Parathyroid adenoma (tissue), 2 donors: ENCODE data around the gene GLDC.

Source experiments
- H2AFZ ChIP-seq: fragments of 300-600 bp; sonication (generic); one replicate; pipeline ENCODE4 v1.7.0; 2017; ENCODE audit warnings: antibody characterized with exemption, mild to moderate bottlenecking
- H3K27ac ChIP-seq: fragments of 300-600 bp; sonication (generic); one replicate; pipeline ENCODE4 v1.7.0; 2017
- H3K27me3 ChIP-seq: fragments of 300-600 bp; sonication (generic); one replicate; pipeline ENCODE4 v1.7.0; 2017; ENCODE audit warnings: low read length; ENCODE audit not compliant: control insufficient read depth, insufficient read depth
- H3K36me3 ChIP-seq: fragments of 300-600 bp; sonication (generic); one replicate; pipeline ENCODE4 v1.7.0; 2017; ENCODE audit warnings: low read length; ENCODE audit not compliant: control insufficient read depth, insufficient read depth
- H3K4me1 ChIP-seq: fragments of 300-600 bp; sonication (generic); one replicate; pipeline ENCODE4 v1.7.0; 2017; ENCODE audit warnings: control low read depth
- H3K4me2 ChIP-seq: fragments of 300-600 bp; sonication (generic); one replicate; pipeline ENCODE4 v1.7.0; 2017; ENCODE audit warnings: low read length
- H3K4me3 ChIP-seq: fragments of 300-600 bp; sonication (generic); one replicate; pipeline ENCODE4 v1.7.0; 2017; ENCODE audit warnings: low read depth, low read length
- H3K79me2 ChIP-seq: fragments of 300-600 bp; sonication (generic); one replicate; pipeline ENCODE4 v1.7.0; 2017; ENCODE audit warnings: control low read depth
- H3K9ac ChIP-seq: fragments of 300-600 bp; sonication (generic); one replicate; pipeline ENCODE4 v1.7.0; 2017; ENCODE audit warnings: mild to moderate bottlenecking
- H3K9me3 ChIP-seq: fragments of 300-600 bp; sonication (generic); one replicate; pipeline ENCODE4 v1.7.0; 2017; ENCODE audit warnings: low read length; ENCODE audit not compliant: control insufficient read depth
- TF ChIP-seq, protein P1 (sequence below): fragments of 300-600 bp; sonication (generic); IDR thresholded peaks from one replicate; pipeline ENCODE4 v1.7.0; 2017; ENCODE audit warnings: antibody characterized with exemption, mild to moderate bottlenecking
- donor health status: primary hyperparathyroidism.

GLDC gene

DNA sequence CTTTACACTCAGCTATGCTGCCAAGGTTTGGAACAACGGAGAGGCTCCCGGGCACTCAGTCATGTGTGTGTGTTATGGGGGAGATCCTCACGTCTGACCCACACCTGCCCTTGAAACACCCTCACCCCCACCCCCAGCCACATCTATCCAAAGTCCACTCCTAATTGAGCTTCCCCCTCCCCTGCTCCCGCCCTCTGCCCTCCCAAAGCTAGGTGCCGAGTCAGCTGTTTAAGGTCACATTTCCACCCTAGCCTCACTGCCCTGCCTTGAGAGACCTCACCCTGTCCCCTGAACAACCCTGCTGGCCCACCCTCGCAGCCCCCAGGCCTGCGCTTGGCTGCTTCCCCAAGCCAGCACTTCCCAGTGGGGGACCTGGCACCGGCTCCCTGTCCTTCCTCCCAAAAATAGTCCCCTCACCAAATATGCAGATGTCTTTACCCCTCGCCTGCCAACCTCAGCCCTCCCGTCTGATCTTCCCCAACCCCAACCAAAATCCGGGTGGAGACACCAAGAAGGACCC, 36.0 kb downstream of the GLDC start:
- TF ChIP-seq, protein P1, sequence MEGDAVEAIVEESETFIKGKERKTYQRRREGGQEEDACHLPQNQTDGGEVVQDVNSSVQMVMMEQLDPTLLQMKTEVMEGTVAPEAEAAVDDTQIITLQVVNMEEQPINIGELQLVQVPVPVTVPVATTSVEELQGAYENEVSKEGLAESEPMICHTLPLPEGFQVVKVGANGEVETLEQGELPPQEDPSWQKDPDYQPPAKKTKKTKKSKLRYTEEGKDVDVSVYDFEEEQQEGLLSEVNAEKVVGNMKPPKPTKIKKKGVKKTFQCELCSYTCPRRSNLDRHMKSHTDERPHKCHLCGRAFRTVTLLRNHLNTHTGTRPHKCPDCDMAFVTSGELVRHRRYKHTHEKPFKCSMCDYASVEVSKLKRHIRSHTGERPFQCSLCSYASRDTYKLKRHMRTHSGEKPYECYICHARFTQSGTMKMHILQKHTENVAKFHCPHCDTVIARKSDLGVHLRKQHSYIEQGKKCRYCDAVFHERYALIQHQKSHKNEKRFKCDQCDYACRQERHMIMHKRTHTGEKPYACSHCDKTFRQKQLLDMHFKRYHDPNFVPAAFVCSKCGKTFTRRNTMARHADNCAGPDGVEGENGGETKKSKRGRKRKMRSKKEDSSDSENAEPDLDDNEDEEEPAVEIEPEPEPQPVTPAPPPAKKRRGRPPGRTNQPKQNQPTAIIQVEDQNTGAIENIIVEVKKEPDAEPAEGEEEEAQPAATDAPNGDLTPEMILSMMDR = no peak
- Histone ChIP-seq H3K79me2 (no peaks in the 10 kb centered on the region), H3K9me3 (no peaks in the 10 kb centered on the region), H2AFZ (no peak overlapping the region), H3K27me3 (no peaks in the 10 kb centered on the region), H3K9ac (no peak overlapping the region), H3K4me2 (no peak overlapping the region), H3K27ac (no peak overlapping the region), H3K4me3 (no peak overlapping the region), H3K36me3 (no peaks in the 10 kb centered on the region), H3K4me1 (no peaks in the 10 kb centered on the region)

DNA sequence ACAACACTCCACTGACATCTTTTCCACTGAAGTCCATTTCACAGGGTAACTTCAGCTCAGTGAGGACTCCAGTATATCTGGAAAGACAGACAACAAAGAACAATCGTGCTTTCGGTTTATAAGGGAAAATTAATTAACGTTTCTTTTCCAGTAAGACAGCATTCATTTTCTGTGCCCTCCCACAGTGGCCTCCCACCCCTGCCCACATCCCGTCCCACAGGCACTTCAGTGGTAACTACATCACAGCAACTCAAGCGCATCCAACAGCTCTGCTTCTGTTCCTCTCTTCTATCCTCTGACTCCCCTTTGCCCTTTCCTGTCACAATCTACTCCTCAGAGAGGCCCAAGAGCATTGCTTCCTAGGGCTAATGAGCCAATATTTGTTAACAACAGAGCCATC, 40.3 kb downstream of the GLDC start:
- Histone ChIP-seq H3K36me3 (no peaks in the 10 kb centered on the region), H3K4me1 (no peaks in the 10 kb centered on the region), H3K9ac (no peak overlapping the region), H3K9me3 (no peaks in the 10 kb centered on the region), H2AFZ (no peak overlapping the region), H3K27me3 (no peaks in the 10 kb centered on the region), H3K79me2 (no peaks in the 10 kb centered on the region), H3K4me3 (no peak overlapping the region), H3K27ac (no peak overlapping the region), H3K4me2 (no peak overlapping the region)
- TF ChIP-seq, protein P1 = no peak

- Histone ChIP-seq H3K4me1 (no peaks in the 10 kb centered on the region), H2AFZ (no peak overlapping the region), H3K27me3 (no peaks in the 10 kb centered on the region), H3K27ac (no peak overlapping the region), H3K9me3 (no peaks in the 10 kb centered on the region), H3K36me3 (no peaks in the 10 kb centered on the region), H3K4me3 (no peak overlapping the region), H3K79me2 (no peaks in the 10 kb centered on the region), H3K4me2 (no peak overlapping the region), H3K9ac (no peak overlapping the region)
- TF ChIP-seq, protein P1 = no peak
These were observed 45.1 kb downstream of the GLDC start for GRCh38 chr9:6600426-6600825.

DNA sequence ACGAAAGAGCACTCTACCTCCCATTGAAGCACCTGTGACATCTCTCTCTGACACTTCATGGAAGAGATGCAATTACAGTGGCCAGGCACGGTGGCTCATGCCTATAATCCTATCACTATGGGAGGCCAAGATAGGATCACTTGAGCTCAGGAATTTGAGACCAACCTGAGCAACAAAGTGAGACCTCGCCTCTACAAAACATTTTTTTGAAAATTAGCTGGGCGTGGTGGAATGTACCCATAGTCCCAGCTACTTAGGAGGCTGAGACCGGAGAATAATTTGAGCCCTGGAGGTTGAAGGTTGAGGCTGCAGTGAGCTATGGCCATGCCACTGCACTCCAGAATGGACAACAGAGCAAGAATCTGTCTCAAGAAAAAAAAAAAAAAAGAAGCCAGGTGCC, 45.5 kb downstream of the GLDC start:
- Histone ChIP-seq H3K9ac (no peak overlapping the region), H3K79me2 (no peaks in the 10 kb centered on the region), H3K4me2 (no peak overlapping the region), H3K4me3 (no peak overlapping the region), H3K4me1 (no peaks in the 10 kb centered on the region), H3K27me3 (no peaks in the 10 kb centered on the region), H3K36me3 (no peaks in the 10 kb centered on the region), H3K27ac (no peak overlapping the region), H3K9me3 (no peaks in the 10 kb centered on the region), H2AFZ (no peak overlapping the region)
- TF ChIP-seq, protein P1 = no peak

DNA sequence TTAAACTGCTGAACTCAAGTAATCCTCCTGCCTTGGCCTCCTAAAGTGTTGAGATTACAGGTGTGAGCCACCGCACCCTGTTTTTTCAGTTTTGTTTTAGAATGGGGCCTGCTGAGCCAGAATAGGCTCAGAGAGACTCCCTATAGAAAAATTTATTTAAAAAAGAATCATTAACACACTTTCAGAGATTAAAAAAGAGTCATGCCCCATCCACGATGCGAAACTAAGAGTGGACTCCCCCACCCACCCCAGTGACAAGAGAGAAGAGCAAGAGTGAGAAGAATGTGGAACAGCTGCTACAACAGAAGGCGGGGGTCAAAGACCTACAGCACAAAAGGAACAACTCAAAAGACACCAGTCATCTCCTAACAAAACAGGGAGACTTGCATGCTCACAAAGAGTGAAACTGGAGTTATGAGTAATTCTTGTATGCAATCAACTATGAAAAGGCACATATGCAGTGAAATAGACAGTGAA, 47.2 kb downstream of the GLDC start:
- H3K4me2 ChIP-seq = no peak overlapping the region
- no peaks in the 10 kb centered on the region for H3K4me1 ChIP-seq
- no peaks in the 10 kb centered on the region for H3K79me2 ChIP-seq
- H3K27me3 ChIP-seq = no peaks in the 10 kb centered on the region
- TF ChIP-seq, protein P1 = no peak
- H2AFZ ChIP-seq = no peak overlapping the region
- H3K36me3 ChIP-seq = no peaks in the 10 kb centered on the region
- H3K9me3 ChIP-seq = no peaks in the 10 kb centered on the region
- H3K4me3 ChIP-seq = no peak overlapping the region
- no peak overlapping the region for H3K27ac ChIP-seq
- no peak overlapping the region for H3K9ac ChIP-seq
